CD4-positive, alpha-beta T cell (primary cell): Measurements from ENCODE around the gene FAM98C. TPM values are rescaled to one million over a fixed set of nuclear protein-coding genes. Genes with fewer than 3 reads are reported as not detected.

ENCODE experiments used
- ATAC-seq: fragments of 200-7000 bp; cut with Tn5 transposase; one replicate; pipeline ENCODE4 v1.10.0; 2022; ENCODE audit warnings: mild to moderate bottlenecking; ENCODE audit not compliant: poor library complexity
- CTCF ChIA-PET: fragments of 350-600 bp; sonication (Branson Sonifier 250); formaldehyde crosslinking; loops from one replicate; lab custom pipeline; 2021; ENCODE audit warnings: antibody characterized with exemption, inconsistent platforms; lab: Charles Lee
- POLR2A ChIA-PET: fragments of 350-600 bp; sonication (Branson Sonifier 250); formaldehyde crosslinking; loops from one replicate; lab custom pipeline; 2021; ENCODE audit warnings: antibody characterized with exemption, inconsistent platforms; lab: Charles Lee
- DNase-seq, 14 experiments: peaks; one replicate each; pipeline ENCODE4 v3.0.0-alpha.2; 2013 to 2020; ENCODE audit warnings: mixed read lengths in 2 of 14
- H3K27ac ChIP-seq, 2 donors: one replicate each; pipeline versions ENCODE4 v1.5.1 to v1.7.0; 2013; ENCODE audit warnings: low read length in 2 of 2, low read depth in 1 of 2, mild to moderate bottlenecking in 1 of 2
- H3K27me3 ChIP-seq, 2 experiments: 1 replicate in 1 of 2; 2 replicates in 1 of 2; pipeline versions ENCODE4 v1.6.1 to v1.7.0; 2013; ENCODE audit warnings: low read length in 2 of 2, control low read depth in 1 of 2, mild to moderate bottlenecking in 1 of 2, moderate library complexity in 1 of 2; ENCODE audit not compliant: insufficient read depth in 2 of 2, control insufficient read depth in 1 of 2
- H3K36me3 ChIP-seq: one replicate; pipeline ENCODE4 v1.6.1; 2013; ENCODE audit warnings: low read length, control low read depth; ENCODE audit not compliant: insufficient read depth
- H3K4me1 ChIP-seq: one replicate; pipeline ENCODE4 v1.6.1; 2013; ENCODE audit warnings: low read length, control low read depth; ENCODE audit not compliant: insufficient read depth
- H3K4me3 ChIP-seq: one replicate; pipeline ENCODE4 v1.5.1; 2013; ENCODE audit warnings: mild to moderate bottlenecking, low read length, moderate library complexity
- H3K9me3 ChIP-seq, 2 experiments: 1 replicate in 1 of 2; 2 replicates in 1 of 2; pipeline versions ENCODE4 v1.6.1 to v1.7.0; 2013; ENCODE audit warnings: low read length in 2 of 2, mild to moderate bottlenecking in 2 of 2, control low read depth in 1 of 2, moderate library complexity in 1 of 2; ENCODE audit not compliant: control insufficient read depth in 1 of 2, insufficient read depth in 1 of 2
- H3K27ac Mint-ChIP-seq: one replicate; pipeline ENCODE4 v1.8.0; 2020; ENCODE audit warnings: mixed read lengths
- H3K27me3 Mint-ChIP-seq: one replicate; pipeline ENCODE4 v1.8.0; 2021; ENCODE audit warnings: mixed read lengths
- H3K36me3 Mint-ChIP-seq: one replicate; pipeline ENCODE4 v1.8.0; 2021; ENCODE audit warnings: low read depth, mixed read lengths
- H3K4me1 Mint-ChIP-seq: one replicate; pipeline ENCODE4 v1.8.0; 2021; ENCODE audit warnings: low read depth, mixed read lengths
- H3K4me3 Mint-ChIP-seq: one replicate; pipeline ENCODE4 v1.8.0; 2020; ENCODE audit warnings: mild to moderate bottlenecking, mixed read lengths
- H3K9me3 Mint-ChIP-seq: one replicate; pipeline ENCODE4 v1.8.0; 2020; ENCODE audit warnings: mixed read lengths
- CTCF ChIP-seq: fragments of 200-600 bp; IDR thresholded peaks from one replicate; pipeline ENCODE4 v1.8.0; 2022; ENCODE audit warnings: antibody characterized with exemption, mild to moderate bottlenecking
- intact Hi-C, 2 experiments: fragments of 100-400 bp; cut with DNase I in 1 of 2; cut with micrococcal nuclease in 1 of 2; formaldehyde crosslinking; loops; one replicate each; pipeline versions ENCODE4 v1.15.1 to v1.9.0; 2023 to 2025; cut with DNase I, micrococcal nuclease
- total RNA-seq, 174 experiments: library from RNA in 2 of 174; stranded (reverse) in 2 of 174; gene quantifications; one replicate each; pipeline ENCODE4 v1.2.3 and lab custom pipeline; 2021 to 2026

The FAM98C gene
- total RNA-seq, 2 experiments from 2014 or later: 33.2 to 36.1 TPM

- peaks cover 29% of the 10 kb centered on the region for H3K27me3 Mint-ChIP-seq
- POLR2A ChIA-PET: no interaction called here
- no peaks in the 10 kb centered on the region for H3K9me3 Mint-ChIP-seq
- Histone ChIP-seq H3K4me3 (no peak within 1 kb of the TSS), H3K27ac (no peak within 1 kb of the TSS), H3K4me1 (peaks cover 17% of the 10 kb centered on the region), H3K36me3 (no peaks in the 10 kb centered on the region), H3K9me3 (no peaks in the 10 kb centered on the region), H3K27me3 (peaks cover 14 to 21% of the 10 kb centered on the region in 2 experiments)
- intact Hi-C loops: no loop called here
- no peak for TF ChIP-seq CTCF
- no peak within 1 kb of the TSS for H3K27ac Mint-ChIP-seq
- ATAC-seq (peak; percentile 75), DNase-seq (peak in 9 of 14 experiments; percentile 17 to 64 (median 43))
- H3K4me1 Mint-ChIP-seq: peaks cover 14% of the 10 kb centered on the region
- no peak within 1 kb of the TSS for H3K4me3 Mint-ChIP-seq
- CTCF ChIA-PET: no interaction called here
- H3K36me3 Mint-ChIP-seq: no peaks in the 10 kb centered on the region
Observed at GRCh38 chr19:38433268-38433733, 30.4 kb downstream of the FAM98C start, which contains the start of gene RYR1. RYR1 (plus strand) TSS chr19:38433691; CDS start chr19:38433830, 139 bp downstream.

- Mint-ChIP-seq H3K4me3 (no peak overlapping the region), H3K36me3 (no peaks in the 10 kb centered on the region), H3K27ac (no peak overlapping the region), H3K9me3 (no peaks in the 10 kb centered on the region), H3K27me3 (peaks cover 30% of the 10 kb centered on the region), H3K4me1 (peaks cover 6% of the 10 kb centered on the region)
- Histone ChIP-seq H3K4me3 (no peak overlapping the region), H3K4me1 (peaks cover 14% of the 10 kb centered on the region), H3K27me3 (peaks cover 14 to 21% of the 10 kb centered on the region in 2 experiments), H3K9me3 (no peaks in the 10 kb centered on the region), H3K27ac (no peak overlapping the region), H3K36me3 (no peaks in the 10 kb centered on the region)
- ATAC-seq (no peak), DNase-seq (no peak)
- ChIA-PET POLR2A (no interaction called here), CTCF (no interaction called here)
- TF ChIP-seq CTCF: no peak
- intact Hi-C loops: no loop called here
Observed at GRCh38 chr19:38434549-38435051, 31.7 kb downstream of the FAM98C start.

- intact Hi-C loops: no loop called here
- Mint-ChIP-seq H3K9me3 (no peaks in the 10 kb centered on the region), H3K4me1 (peaks cover 5% of the 10 kb centered on the region), H3K4me3 (no peak overlapping the region), H3K27me3 (peaks cover 34% of the 10 kb centered on the region), H3K27ac (no peak overlapping the region), H3K36me3 (no peaks in the 10 kb centered on the region)
- ATAC-seq (no peak), DNase-seq (no peak)
- TF ChIP-seq CTCF: no peak
- Histone ChIP-seq H3K4me1 (peaks cover 14% of the 10 kb centered on the region), H3K27ac (no peak overlapping the region), H3K36me3 (no peaks in the 10 kb centered on the region), H3K27me3 (peaks cover 14 to 21% of the 10 kb centered on the region in 2 experiments), H3K9me3 (no peaks in the 10 kb centered on the region), H3K4me3 (no peak overlapping the region)
- ChIA-PET POLR2A (no interaction called here), CTCF (no interaction called here)
Observed at GRCh38 chr19:38437295-38437694, 34.4 kb downstream of the FAM98C start.
